ENCODE data around the gene HAO2.

HAO2 gene

GRCh38 chr1:119438761-119439160, 70.2 kb downstream of the HAO2 start:
- TF ChIP-seq OSR1 (CRISPR knock-in tag; IDR thresholded peaks at IDR 0.05) (no peak), ESRRG (CRISPR knock-in tag; IDR thresholded peaks at IDR 0.05) (no peak), ZFP30 (CRISPR knock-in tag; IDR thresholded peaks at IDR 0.05) (no peak), POU6F1 (CRISPR knock-in tag; IDR thresholded peaks at IDR 0.05; ENCODE audit: borderline replicate concordance, low read depth) (no peak), ZNF8 (CRISPR knock-in tag; IDR thresholded peaks at IDR 0.05) (no peak), ZNF70 (CRISPR knock-in tag; IDR thresholded peaks at IDR 0.05) (no peak), CSDC2 (CRISPR knock-in tag; IDR thresholded peaks at IDR 0.05) (no peak)
- no peak for ATAC-seq

- ATAC-seq = no peak
- no peak for TF ChIP-seq ZC3H10 (CRISPR knock-in tag; IDR thresholded peaks at IDR 0.05)
- TF ChIP-seq TOX (CRISPR knock-in tag; IDR thresholded peaks at IDR 0.05; ENCODE audit: borderline replicate concordance) = no peak
- no peak for TF ChIP-seq ZNF565 (CRISPR knock-in tag; conservative IDR thresholded peaks at IDR 0.05; ENCODE audit: low read depth)
- TF ChIP-seq SNAI2 (CRISPR knock-in tag; IDR thresholded peaks at IDR 0.05) = no peak
- TF ChIP-seq TCF4 (CRISPR knock-in tag; IDR thresholded peaks at IDR 0.05; ENCODE audit: borderline replicate concordance) = no peak
- no peak for TF ChIP-seq ISL1 (CRISPR knock-in tag; IDR thresholded peaks at IDR 0.05)
- TF ChIP-seq CSRNP3 (CRISPR knock-in tag; IDR thresholded peaks at IDR 0.05) = no peak
- no peak for TF ChIP-seq PATZ1 (CRISPR knock-in tag; IDR thresholded peaks at IDR 0.05; ENCODE audit: borderline replicate concordance)
- TF ChIP-seq CREB5 (CRISPR knock-in tag; IDR thresholded peaks at IDR 0.05; ENCODE audit: low read depth) = no peak
- no peak for TF ChIP-seq TSHZ2 (CRISPR knock-in tag; IDR thresholded peaks at IDR 0.05)
- TF ChIP-seq ZNF8 (CRISPR knock-in tag; IDR thresholded peaks at IDR 0.05) = no peak
- TF ChIP-seq OSR1 (CRISPR knock-in tag; IDR thresholded peaks at IDR 0.05) = no peak
- TF ChIP-seq POU6F1 (CRISPR knock-in tag; IDR thresholded peaks at IDR 0.05; ENCODE audit: borderline replicate concordance, low read depth) = no peak
- no peak for TF ChIP-seq ZFP3 (CRISPR knock-in tag; IDR thresholded peaks at IDR 0.05)
- TF ChIP-seq RARB (CRISPR knock-in tag; IDR thresholded peaks at IDR 0.05) = no peak
- no peak for TF ChIP-seq ZFP30 (CRISPR knock-in tag; IDR thresholded peaks at IDR 0.05)
- TF ChIP-seq BACH2 (CRISPR knock-in tag; IDR thresholded peaks at IDR 0.05; ENCODE audit: borderline replicate concordance) = no peak
Measured at GRCh38 chr1:119440721-119441307, 72.2 kb downstream of the HAO2 start.

Measured in SK-N-SH treated with all-trans-retinoic acid at 6 μM for 48 hours (cell line).